ENCODE measurements around the gene CYP27C1. TPM values are rescaled to one million over a fixed set of nuclear protein-coding genes. Genes with fewer than 3 reads are reported as not detected.

Gene CYP27C1
- total RNA-seq, 1 experiment from 2014 or later: 0.11 TPM

DNA sequence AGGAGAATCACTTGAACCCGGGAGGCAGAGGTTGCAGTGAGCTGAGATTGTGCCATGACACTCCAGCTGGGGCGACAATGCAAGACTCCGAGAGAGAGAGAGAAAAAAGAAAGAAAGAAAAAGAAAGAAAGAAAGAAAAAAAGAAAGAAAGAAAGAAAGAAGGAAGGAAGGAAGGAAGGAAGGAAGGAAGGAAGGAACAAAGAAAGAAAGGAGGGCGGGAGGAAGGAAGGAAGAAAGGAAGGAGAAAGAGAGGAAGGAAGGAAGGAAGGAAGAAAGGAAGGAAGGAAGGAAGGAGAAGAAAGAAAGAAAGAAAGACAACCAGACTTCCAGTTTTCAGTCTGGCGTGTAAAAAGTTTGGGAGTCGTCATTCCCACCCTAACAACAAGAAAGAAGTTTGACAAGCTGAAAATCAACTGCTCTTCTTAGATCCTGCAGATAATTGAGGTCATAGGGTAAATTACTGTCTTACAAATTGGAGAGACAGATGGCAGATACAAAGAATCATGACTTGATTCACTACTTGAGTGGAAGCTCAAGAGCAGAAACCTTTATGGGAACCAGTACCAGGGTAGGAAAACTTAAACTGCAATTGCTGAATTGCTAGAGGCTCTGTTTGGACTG, 15.1 kb upstream of the CYP27C1 start:
- Histone ChIP-seq H3K36me3 (ENCODE audit: control insufficient read depth, insufficient read depth, low read length) (no peaks in the 10 kb centered on the region), H3K9me3 (0 out of 2 replicates have a peak, but pooled peaks cover 4% of the 10 kb centered on the region), H3K27me3 (replicated peaks; ENCODE audit: control insufficient read depth, insufficient read depth, low read length) (no peaks in the 10 kb centered on the region), H3K4me1 (no peaks in the 10 kb centered on the region), H3K4me3 (ENCODE audit: low read depth, low read length) (no peak overlapping the region)
- Mint-ChIP-seq H3K36me3 (ENCODE audit: insufficient read depth, unreplicated experiment) (no peaks in the 10 kb centered on the region), H3K27me3 (ENCODE audit: insufficient read depth, unreplicated experiment) (no peaks in the 10 kb centered on the region), H3K4me1 (ENCODE audit: low read depth, unreplicated experiment) (no peaks in the 10 kb centered on the region), H3K27ac (ENCODE audit: unreplicated experiment) (no peak overlapping the region), H3K4me3 (ENCODE audit: unreplicated experiment) (no peak overlapping the region), H3K9me3 (ENCODE audit: unreplicated experiment) (peaks cover 20% of the 10 kb centered on the region)
- ChIA-PET POLR2A (no interaction called here), CTCF (interaction anchor here (1.4 kb wide), 1 partner anchor 38 kb away, joined by 3 read pairs; no protein-coding TSS in a partner anchor)
- BruUV-seq (replicated peaks): no TSS peak
- intact Hi-C loops (cut with micrococcal nuclease; ENCODE audit: unreplicated experiment): no loop called here
- TF ChIP-seq, protein P1, sequence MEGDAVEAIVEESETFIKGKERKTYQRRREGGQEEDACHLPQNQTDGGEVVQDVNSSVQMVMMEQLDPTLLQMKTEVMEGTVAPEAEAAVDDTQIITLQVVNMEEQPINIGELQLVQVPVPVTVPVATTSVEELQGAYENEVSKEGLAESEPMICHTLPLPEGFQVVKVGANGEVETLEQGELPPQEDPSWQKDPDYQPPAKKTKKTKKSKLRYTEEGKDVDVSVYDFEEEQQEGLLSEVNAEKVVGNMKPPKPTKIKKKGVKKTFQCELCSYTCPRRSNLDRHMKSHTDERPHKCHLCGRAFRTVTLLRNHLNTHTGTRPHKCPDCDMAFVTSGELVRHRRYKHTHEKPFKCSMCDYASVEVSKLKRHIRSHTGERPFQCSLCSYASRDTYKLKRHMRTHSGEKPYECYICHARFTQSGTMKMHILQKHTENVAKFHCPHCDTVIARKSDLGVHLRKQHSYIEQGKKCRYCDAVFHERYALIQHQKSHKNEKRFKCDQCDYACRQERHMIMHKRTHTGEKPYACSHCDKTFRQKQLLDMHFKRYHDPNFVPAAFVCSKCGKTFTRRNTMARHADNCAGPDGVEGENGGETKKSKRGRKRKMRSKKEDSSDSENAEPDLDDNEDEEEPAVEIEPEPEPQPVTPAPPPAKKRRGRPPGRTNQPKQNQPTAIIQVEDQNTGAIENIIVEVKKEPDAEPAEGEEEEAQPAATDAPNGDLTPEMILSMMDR (IDR thresholded peaks at IDR 0.05; ENCODE audit: insufficient read depth in 1 of 2, low read depth in 1 of 2, low read length in 1 of 2, severe bottlenecking in 1 of 2, unreplicated experiment in 1 of 2): no peak
- DNase-seq: no peak

DNA sequence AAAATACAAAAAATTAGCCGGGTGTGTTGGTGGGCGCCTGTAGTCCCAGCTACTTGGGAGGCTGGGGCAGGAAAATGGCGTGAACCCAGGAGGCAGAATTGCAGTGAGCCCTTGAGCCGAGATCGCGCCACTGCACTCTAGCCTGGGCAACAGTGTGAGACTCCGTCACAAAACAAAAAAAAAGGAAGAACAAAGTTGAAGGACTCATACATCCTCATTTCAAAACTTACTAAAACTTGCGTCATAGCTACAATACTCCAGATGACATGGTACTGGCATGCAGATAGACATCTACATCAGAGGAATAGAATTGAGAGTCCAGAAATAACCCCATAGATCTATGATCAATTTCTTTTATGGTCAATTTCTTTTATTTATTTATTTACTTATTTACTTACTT, 13.6 kb upstream of the CYP27C1 start:
- no TSS peak for BruUV-seq (replicated peaks)
- Mint-ChIP-seq H3K9me3 (ENCODE audit: unreplicated experiment) (peaks cover 20% of the 10 kb centered on the region), H3K27me3 (ENCODE audit: insufficient read depth, unreplicated experiment) (no peaks in the 10 kb centered on the region), H3K4me1 (ENCODE audit: low read depth, unreplicated experiment) (no peaks in the 10 kb centered on the region), H3K4me3 (ENCODE audit: unreplicated experiment) (no peak overlapping the region), H3K36me3 (ENCODE audit: insufficient read depth, unreplicated experiment) (no peaks in the 10 kb centered on the region), H3K27ac (ENCODE audit: unreplicated experiment) (no peak overlapping the region)
- TF ChIP-seq, protein P1 (IDR thresholded peaks at IDR 0.05; ENCODE audit: insufficient read depth in 1 of 2, low read depth in 1 of 2, low read length in 1 of 2, severe bottlenecking in 1 of 2, unreplicated experiment in 1 of 2): no peak
- intact Hi-C loops (cut with micrococcal nuclease; ENCODE audit: unreplicated experiment): no loop called here
- ChIA-PET CTCF (no interaction called here), POLR2A (no interaction called here)
- Histone ChIP-seq H3K4me1 (no peaks in the 10 kb centered on the region), H3K9me3 (0 out of 2 replicates have a peak, but pooled peaks cover 3% of the 10 kb centered on the region), H3K36me3 (ENCODE audit: control insufficient read depth, insufficient read depth, low read length) (no peaks in the 10 kb centered on the region), H3K27me3 (replicated peaks; ENCODE audit: control insufficient read depth, insufficient read depth, low read length) (no peaks in the 10 kb centered on the region), H3K4me3 (ENCODE audit: low read depth, low read length) (no peak overlapping the region)
- DNase-seq: no peak

DNA sequence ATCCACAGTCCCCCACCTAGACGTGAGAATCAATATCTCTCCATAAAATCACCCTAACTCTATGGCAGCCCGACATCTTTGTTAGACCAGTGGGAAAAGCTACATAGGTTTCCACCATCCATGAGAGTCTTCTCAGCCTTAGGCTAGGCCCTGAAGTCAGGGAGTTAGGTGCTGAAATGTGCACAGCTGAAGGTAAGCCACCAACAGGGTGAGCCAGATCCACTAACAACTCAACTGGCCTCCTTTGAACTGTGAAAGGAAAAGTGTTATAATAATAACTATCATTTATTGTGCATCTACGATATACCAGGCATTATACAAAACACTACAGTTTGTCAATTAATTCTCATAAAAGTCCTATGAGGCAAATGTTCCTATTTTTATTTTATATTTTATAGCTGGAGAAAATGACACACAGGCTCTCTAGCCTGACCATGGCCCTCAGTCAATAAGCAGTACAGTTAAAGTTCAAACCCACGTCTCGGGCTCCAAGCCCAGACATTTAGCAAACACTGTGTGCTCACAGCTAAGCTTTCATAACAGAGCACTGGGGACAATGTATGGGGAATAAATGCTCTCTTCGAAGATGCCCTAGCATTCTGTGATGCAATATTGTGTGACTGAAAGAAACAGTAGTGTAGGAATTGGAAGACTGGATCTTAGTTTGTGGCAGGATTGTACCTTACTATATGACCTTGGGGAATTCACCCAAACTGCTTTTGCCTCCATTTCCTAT, 11.2 kb upstream of the CYP27C1 start:
- ChIA-PET CTCF (no interaction called here), POLR2A (no interaction called here)
- no peak overlapping the region for H3K4me3 ChIP-seq (ENCODE audit: low read depth, low read length)
- DNase-seq: no peak
- TF ChIP-seq, protein P1 (IDR thresholded peaks at IDR 0.05; ENCODE audit: insufficient read depth in 1 of 2, low read depth in 1 of 2, low read length in 1 of 2, severe bottlenecking in 1 of 2, unreplicated experiment in 1 of 2): no peak
- H3K36me3 ChIP-seq (ENCODE audit: control insufficient read depth, insufficient read depth, low read length): no peaks in the 10 kb centered on the region
- no TSS peak for BruUV-seq (replicated peaks)
- peaks cover 5% of the 10 kb centered on the region for H3K4me1 Mint-ChIP-seq (ENCODE audit: low read depth, unreplicated experiment)
- H3K4me3 Mint-ChIP-seq (ENCODE audit: unreplicated experiment): no peak overlapping the region
- H3K27me3 ChIP-seq (replicated peaks; ENCODE audit: control insufficient read depth, insufficient read depth, low read length): no peaks in the 10 kb centered on the region
- no peaks in the 10 kb centered on the region; the same call in 1 of the 2 replicates for H3K4me1 ChIP-seq
- no peaks in the 10 kb centered on the region for H3K9me3 ChIP-seq
- no peak overlapping the region for H3K27ac Mint-ChIP-seq (ENCODE audit: unreplicated experiment)
- intact Hi-C loops (cut with micrococcal nuclease; ENCODE audit: unreplicated experiment): no loop called here
- no peaks in the 10 kb centered on the region for H3K9me3 Mint-ChIP-seq (ENCODE audit: unreplicated experiment)
- no peaks in the 10 kb centered on the region for H3K27me3 Mint-ChIP-seq (ENCODE audit: insufficient read depth, unreplicated experiment)
- H3K36me3 Mint-ChIP-seq (ENCODE audit: insufficient read depth, unreplicated experiment): no peaks in the 10 kb centered on the region

All from Caco-2 (cell line).